HG02623 (cell line): ENCODE data around the gene CHN2.

Experiments used
- ATAC-seq: cut with Tn5 transposase; IDR thresholded peaks from one replicate; pipeline ENCODE4 v1.9.1; 2021; ENCODE audit warnings: moderate library complexity; ENCODE audit not compliant: unreplicated experiment

Gene CHN2

DNA sequence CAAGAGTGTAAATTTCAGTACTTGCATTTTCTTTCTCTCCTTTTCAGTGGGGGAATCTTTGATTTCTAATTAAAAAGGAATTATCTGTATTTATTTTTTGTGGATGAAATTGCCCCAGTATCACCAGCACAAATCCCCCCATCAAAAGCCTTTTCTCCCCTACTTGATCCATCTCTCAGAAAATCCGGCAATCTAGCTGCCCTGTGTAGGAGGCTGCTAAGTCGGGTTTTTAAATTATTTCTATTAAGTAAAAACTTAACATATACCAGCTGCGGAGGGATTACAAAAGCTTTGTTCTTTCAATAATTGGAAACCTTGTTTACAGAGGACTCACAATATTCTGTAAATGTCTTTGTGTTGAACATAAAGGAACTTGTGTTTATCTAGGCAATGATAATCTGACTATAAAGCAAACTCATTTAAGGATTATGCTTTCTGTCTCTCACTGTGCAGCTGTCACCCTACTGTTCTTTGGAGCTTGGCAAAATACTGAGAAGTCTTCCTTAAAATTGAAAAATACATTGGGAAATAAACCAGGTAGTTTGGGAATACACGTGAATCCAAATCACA, 191.7 kb downstream of the CHN2 start:
- no peak for ATAC-seq

DNA sequence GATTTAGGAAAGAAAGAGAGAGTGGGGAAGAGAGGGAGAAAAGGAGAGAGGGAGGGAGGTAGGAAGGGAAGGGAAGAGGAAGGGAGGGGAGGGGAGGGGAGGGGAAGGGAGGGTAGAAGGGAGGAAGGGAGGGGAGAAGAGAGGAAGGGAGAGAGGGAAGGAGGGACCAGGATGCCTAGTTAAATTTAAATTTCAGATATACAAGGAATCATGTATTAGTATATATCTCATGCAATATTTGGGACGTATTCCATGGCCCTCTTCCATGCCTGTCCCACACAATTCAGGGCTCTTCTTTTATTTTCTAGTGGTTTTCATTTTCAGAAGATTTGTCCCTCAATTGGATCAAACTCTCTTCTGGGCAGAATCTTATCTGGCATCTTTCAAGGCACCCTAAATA, 196.7 kb downstream of the CHN2 start:
- no peak for ATAC-seq

DNA sequence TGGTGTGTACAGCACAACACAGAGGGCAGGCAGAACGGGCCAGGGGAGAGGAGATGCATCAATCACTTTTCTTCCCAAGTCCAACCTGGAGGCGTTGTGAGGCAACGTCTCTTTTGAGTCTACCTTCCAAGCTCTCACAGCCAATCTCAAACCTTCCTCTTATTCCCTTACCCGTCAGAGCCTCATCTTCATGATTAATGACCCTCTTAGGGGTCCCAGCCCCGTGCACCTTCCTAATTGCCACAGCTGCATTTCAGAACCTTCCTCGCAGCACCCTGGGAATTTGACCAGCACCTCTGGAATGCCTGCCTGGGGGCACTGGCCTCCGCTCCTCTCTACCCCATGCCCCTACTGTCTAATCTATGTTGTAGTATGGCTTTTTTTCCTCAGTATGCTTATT, 199.7 kb downstream of the CHN2 start:
- no peak for ATAC-seq

DNA sequence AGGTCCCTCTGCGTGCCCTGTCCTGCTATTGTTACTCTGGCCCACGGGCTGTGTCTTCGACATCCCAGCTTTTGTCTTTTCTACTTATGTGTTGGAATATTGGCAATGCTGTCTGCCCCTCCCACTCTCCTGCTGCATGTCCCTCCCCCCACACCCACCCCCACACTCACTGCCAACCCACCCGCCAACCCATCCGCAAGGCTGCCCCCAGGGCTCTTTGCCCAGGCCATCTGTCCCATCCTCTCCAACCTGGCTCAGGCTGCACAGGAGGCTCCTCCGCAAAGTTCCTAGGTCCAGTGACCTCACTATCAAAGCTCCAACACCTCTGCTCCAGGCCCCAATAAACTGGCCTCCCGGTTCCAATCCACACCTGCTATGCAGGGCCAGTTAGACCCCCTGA, 202.0 kb downstream of the CHN2 start:
- ATAC-seq = no peak

DNA sequence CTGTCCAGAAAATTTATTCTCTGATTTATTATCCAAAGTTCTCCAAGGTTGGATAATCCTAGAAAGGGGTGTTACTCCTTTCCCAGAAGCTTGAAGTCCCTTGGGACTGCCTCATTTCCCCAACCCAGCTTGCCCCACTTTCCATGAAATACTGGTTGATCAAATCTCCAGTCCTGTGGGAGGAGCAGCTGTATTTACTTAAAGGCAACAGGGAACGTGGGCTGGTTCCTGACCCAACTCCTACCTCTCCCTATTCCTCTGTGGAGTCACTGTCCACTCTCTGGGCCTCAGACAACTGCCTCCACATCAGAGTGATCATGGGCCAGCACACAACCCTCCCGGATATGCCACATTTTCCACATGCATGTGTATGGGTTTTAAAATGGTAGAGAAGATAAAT, 202.8 kb downstream of the CHN2 start:
- ATAC-seq = no peak

DNA sequence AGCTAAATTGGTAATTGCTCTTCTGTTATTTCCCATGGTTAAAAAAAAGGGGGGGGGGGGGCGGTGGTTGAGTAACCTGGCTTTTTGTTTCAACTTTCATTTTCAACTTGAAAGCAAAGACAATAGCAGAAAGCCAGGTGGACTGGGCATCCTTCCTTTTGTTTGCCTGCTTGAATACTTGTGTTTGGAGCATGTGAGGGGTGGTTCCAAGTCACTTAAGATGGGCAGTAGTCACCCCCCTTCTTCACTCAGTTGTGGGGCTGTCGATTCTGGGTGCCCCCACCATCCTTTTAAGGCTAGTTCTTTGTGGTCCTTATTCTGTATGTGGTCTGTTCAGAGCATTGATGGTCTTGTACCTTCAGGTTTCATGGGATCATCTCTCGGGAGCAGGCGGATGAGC, 203.4 kb downstream of the CHN2 start:
- ATAC-seq = no peak

DNA sequence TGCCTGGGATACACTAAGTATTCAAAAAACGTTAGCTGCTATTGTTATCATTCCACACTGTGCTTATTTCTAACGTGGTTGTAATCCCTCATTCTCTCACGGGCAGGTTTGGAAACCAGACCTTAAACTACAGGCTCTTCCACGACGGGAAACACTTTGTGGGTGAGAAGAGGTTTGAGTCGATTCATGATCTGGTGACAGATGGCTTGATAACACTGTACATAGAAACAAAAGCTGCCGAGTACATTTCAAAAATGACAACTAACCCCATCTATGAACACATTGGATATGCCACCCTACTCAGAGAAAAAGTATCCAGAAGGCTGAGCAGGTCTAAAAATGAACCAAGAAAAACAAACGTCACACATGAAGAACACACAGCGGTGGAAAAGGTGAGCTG, 205.9 kb downstream of the CHN2 start:
- ATAC-seq = no peak

DNA sequence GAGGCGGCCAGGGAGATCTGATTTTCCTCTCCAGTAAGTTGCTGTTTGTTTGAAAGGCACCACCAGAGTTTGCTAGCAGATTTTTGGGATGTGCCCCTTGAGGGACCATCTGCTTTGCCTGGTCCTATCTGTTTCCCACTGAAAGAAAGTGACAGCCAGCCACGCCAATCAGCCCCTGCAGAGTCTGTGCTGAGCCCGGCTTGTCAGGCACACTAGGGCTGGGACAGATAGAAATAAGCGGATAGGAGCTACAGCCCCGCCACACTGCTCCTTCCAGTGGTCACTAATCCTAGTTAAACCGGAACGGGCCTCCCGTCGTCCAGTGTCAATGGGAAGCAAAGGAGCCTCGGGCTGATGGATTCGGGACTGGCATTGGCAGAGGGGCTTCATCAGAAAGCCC, 207.2 kb downstream of the CHN2 start:
- ATAC-seq = no peak

DNA sequence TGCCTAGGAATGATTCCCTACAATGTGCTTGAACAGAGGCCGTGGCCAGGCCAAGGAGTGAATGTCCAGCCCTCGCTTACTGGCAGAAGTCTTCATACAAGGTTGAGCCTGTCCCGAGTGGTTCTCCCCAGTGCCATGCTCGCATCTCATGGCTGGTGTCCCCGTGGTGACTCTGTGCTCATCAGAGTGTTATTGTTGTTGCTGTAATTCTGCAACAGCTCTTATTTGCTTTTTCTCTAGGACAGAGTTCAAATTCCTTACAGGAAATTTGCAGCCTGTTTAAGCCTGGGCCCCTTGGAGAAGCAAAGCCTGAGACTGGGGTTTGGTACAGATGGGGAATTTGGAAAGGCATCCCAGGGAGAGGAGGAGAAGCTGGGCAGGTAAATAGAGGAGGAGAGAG, 211.3 kb downstream of the CHN2 start:
- no peak for ATAC-seq

DNA sequence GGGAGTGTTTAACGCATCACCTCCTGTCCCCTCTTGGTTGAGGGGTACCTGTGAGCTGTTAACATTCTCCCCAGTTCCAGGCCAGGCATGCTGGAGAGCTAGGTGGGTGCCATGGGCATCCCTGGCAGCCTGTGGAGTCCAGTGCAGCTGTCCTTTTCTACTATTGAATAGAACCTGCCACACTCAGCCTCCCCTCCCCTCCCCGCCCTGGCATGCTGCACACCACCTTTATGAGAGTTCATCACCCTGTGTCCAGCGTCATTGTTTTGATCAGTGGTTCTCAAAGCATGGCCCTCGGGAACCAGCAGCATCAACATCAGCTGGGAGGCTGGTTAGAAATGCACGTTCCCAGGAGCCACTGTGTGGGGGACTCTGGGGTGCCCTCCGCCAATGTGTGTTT, 211.8 kb downstream of the CHN2 start:
- no peak for ATAC-seq

DNA sequence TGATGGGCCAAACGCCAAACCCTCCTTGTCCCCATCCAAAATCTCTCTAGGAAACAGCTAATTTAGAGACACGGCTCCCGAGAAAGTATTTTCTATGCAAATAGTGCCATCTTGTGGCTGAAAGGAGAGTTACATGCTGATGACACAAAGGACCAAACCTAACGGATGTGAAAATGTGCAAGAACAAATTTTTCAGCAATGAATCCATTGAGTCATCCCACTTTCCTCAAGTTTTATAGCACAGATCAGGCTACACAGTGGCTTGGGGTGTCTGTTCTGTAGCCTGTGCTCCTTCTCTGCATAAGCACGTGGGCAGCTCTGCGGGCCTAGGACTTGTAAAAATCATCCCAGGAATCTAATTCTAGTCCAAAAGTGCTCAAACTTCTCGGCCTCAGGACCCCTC, 214.3 kb downstream of the CHN2 start:
- ATAC-seq = no peak

DNA sequence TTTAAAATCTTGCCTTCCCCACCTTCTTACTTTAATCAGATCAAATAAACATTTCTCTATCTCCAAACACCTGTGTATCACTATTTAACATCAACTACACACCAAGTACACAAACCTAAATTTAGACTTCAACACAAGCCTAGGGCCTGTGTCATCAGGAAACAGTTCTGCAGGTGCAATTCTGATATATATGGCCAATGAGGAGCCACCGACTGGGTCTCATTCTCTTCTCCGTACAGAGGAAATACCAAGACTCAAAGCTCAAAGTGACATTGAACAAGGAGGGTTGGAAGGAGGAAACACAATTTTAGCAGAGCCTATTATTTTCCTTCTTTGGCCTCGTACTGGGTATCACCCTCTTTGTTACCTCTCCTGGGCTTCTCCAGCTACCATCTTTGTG, 216.4 kb downstream of the CHN2 start:
- ATAC-seq = no peak

DNA sequence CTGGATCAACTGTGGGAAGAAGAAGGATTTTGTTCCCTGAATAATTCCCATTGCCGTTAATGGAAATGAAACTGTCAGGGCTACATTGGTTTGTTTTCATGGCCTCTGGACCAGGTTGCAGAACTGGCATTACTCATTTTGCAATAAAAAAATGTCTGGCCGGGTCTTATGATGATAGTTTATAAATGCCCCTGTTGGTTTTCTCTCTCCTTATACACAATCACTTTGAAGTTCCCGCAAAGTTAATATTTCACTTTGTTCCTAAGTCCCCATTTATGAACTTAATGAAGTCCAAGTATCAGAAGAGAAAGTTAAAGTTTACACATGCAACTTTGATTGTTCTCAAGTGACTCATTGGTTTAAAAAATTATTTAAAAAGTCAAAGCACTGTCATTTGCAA, 218.3 kb downstream of the CHN2 start:
- ATAC-seq = no peak

DNA sequence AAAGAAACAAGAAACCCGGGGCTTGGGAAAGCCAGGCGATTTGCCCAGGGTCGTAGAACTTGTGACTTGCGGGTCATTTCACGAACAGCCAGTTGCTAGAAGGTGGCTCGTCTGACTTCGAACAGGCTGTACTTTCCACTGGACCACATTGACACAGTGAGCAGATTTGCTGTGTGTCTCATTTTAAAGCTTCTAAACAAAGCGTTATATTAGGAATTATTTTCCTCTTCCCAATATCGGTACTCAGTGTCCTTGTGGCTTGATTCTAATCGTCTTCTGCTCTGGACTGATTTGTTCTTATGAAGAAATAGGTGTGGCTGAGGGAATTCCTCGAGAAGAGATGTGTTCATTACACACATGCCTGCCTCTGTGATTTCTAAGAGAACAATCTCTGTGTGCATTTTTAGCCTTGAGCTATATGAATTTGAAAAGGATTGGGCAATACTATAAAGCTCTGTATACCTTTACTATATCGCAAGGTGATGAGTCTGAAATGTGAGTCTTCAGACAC, 219.1 kb downstream of the CHN2 start:
- ATAC-seq = no peak

DNA sequence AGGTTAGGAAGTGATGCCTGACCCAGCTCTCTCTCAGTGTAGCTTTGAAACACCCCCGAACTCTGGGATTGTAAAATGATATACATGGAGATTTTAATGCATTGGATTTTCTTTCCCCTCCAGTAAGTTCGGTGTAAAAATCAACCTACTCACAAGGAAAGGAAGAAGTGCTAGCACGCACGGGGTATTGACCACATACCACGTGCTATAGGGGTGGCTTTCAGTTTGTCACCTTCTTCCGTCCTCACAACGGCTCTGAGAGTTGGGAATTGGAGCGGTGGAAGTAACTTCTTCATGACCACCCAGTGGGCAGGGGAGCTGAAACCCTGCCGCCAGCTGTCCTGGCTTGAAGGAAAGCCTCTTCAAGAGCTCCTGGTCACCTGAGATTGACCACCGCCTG, 219.6 kb downstream of the CHN2 start:
- no peak for ATAC-seq

DNA sequence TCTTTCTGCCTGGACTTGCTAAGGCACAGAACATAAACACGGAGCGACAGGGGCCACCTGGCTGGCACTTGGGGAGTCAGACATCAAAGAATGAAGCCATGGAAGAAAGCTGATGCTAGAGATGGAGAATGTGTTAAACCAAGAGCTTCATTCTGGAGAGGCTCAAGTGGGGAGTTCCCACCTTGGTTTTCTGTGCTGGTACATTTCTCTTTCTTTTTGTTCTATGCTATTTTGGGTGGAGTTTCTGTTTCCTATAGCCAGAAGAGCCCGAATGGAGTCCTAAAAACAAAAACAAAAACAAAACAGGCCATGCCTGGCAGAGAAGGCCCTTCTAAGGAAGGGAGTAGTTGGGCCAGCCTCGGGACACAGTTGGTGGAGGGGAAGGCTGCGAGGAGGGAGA, 220.6 kb downstream of the CHN2 start:
- ATAC-seq = no peak

DNA sequence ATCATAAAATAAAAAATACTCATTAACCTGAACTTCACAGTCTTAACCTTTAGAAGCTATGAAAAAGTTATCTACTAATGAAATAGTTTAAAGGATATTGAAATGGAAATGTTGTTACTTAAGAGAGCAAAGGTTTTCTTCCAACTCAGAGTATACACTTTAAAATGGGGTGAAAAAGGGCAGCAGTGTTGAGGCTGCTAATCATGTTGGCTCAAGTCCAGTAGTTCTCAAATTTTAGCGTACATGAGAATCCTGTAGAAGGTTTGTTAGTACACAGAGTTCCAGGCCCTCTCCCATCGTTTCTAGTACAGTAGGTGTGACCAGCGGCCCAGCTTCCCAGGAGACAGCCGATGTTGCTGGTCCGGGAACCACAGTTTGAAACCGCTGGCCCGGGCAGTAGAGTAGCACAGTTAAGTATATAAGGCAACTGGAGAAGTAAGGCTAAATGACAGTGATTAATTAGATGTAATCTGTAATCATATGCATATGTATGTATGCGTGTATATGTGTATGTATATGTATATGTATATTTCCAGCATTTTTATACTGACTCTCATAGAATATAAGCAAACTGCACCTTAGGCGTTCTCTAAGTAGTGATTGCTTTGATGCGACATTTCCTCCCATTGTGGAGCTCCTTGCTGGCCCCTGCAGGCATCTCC, 221.8 kb downstream of the CHN2 start:
- no peak for ATAC-seq

DNA sequence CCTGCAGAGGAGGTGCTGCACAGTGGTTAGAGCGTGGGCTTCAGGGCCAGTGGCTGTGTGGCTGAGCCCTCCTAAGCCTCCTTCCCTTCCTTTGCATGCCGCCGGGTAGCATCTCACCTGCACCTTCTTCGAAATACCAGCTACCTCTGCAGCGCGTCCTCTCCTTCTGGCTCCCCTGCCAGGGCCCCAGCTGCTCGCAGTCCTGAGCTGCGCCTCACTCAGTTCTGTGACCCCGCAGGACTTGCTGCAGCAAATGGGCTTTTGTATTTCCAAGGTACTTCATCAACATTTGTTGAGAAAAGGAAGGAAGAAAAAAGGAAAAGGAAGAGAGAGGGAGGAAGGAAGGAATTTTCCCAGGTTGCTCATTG, 222.3 kb downstream of the CHN2 start:
- no peak for ATAC-seq

DNA sequence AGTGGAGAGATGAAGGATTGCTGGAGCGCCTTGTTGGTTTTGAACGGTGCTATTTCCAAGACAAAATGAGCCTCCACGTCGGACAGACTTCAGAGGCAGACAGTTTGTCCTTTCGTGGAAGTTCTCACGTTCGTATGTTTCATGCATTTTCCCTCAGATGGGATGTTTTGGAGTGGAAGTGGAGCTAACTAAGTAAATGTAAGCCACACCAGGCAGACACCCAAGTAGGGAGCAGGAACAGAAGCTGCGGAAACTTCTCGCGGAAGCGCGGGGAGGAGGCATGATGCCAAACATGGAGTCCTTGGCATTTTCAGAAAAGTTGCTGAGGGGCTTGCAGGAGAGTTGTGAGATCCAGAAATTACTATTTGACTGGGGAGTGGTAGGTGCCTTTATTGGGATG, 223.5 kb downstream of the CHN2 start:
- ATAC-seq = no peak

DNA sequence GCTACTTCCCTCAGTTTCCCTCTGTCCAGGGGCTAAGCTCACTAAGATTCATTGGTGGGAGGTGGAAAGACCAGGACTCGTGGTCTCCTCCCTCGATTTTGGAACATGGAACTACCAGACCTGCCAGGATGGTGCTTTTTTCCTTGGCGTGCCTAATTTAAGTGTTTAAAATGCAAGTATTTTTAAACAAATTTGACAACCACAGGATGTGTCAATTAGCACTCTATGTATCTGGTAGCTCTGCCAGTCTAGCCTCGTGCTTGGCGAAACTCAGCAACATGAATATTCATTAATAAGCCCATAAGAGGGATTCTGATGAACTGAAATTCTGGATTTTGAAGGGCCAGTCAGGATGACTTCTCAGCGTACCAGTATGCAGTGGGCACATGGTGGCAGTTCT, 224.1 kb downstream of the CHN2 start:
- no peak for ATAC-seq

DNA sequence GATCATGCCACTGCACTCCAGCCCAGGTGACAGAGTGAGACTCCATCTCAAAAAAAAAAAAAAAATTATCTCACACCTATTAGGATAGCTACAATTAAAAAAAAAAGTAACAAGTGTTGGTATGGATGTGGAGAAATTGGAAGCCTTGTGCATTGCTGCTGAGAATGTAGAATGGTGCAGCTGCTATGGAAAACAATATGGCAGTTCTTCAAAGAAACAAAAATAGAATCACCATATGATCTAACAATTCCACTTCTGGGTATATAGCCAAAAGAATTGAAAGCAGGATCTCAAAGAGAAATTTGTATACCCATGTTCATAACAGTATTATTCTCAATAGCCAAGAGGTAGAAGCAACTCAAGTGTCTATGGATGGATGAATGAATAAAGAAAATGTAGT, 225.4 kb downstream of the CHN2 start:
- no peak for ATAC-seq

DNA sequence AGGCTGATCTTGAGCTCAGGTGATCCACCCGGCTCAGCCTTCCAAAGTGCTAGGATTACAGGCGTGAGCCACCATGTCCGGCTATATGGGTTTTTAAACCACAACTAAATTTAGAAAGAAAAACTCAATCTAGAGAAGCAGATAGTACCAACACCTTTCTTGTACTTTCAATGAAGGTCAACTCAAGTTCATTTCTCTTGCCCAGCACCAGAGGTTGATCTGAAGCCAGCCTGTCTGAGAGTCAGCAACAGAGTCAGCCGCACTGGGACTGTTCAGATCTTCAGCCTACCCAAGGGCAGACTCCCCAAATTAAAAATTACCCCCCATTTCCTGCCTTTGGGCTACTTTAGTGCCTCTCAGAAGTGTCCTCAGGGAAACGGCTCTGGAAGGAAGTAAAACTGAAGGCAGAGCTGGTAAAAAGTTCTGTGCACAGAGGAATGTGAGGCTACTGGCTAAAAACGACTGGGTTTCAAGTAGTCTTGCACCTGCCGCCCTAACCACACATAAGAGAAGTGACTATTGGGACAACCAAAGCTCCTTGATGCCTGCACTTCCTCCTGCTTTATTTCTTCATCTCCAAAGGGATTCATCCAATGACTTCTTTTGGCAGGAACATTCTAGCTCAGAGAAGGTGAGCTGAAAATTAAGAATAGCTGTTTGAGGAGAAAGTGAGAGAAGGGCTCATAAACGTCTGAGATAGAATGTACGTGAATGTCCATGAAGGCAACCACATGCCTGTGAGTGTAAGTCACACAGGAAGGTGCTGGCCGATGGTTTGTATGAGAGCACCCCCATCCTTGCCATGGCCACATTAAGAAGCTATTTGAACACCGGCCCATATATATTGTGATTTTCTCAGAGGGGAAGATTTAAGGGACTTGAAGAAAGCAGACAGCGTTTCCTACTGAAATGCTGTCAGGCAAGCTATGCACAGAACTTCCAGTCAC, 226.7 kb downstream of the CHN2 start:
- no peak for ATAC-seq
